GM10248 (cell line): ENCODE results near the gene XPNPEP3.

Source experiments
- CTCF ChIA-PET: fragments of 300-600 bp; sonication (Branson Sonifier 250); formaldehyde crosslinking; extraction: SDS; loops from one replicate; lab custom pipeline; 2021; ENCODE audit warnings: antibody characterized with exemption; lab: Yijun Ruan, JAX
- POLR2A ChIA-PET: fragments of 350-650 bp; sonication (Branson Sonifier 250); formaldehyde crosslinking; extraction: SDS; loops from one replicate; lab custom pipeline; 2020; ENCODE audit warnings: antibody characterized with exemption; lab: Yijun Ruan, JAX
- DNase-seq: peaks from one replicate; pipeline ENCODE4 v3.0.0; 2012; ENCODE audit errors: extremely low spot score
- TF ChIP-seq, protein P1 (sequence below): IDR thresholded peaks from 2 replicates; pipeline ENCODE4 v1.5.1; 2012; ENCODE audit warnings: mild to moderate bottlenecking, low read depth; ENCODE audit errors: extremely low read depth, missing control alignments, control extremely low read depth

Gene XPNPEP3

GRCh38 chr22:40950962-40951794 lies 94.2 kb downstream of the XPNPEP3 start, which contains the start of gene RBX1:
RBX1 (plus strand) TSS chr22:40951378; CDS start chr22:40951399, 21 bp downstream.
- ChIA-PET POLR2A (interaction anchor here (0.6 to 1.6 kb wide), 4 partner anchors 14 to 256 kb away, joined by 3 to 5 read pairs (median 3); no protein-coding TSS in a partner anchor), CTCF (interaction anchor here (1.0 to 3.7 kb wide), 2 partner anchors 29 to 55 kb away, joined by 3 to 13 read pairs; no protein-coding TSS in a partner anchor)
- TF ChIP-seq, protein P1, sequence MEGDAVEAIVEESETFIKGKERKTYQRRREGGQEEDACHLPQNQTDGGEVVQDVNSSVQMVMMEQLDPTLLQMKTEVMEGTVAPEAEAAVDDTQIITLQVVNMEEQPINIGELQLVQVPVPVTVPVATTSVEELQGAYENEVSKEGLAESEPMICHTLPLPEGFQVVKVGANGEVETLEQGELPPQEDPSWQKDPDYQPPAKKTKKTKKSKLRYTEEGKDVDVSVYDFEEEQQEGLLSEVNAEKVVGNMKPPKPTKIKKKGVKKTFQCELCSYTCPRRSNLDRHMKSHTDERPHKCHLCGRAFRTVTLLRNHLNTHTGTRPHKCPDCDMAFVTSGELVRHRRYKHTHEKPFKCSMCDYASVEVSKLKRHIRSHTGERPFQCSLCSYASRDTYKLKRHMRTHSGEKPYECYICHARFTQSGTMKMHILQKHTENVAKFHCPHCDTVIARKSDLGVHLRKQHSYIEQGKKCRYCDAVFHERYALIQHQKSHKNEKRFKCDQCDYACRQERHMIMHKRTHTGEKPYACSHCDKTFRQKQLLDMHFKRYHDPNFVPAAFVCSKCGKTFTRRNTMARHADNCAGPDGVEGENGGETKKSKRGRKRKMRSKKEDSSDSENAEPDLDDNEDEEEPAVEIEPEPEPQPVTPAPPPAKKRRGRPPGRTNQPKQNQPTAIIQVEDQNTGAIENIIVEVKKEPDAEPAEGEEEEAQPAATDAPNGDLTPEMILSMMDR, result no peak
- DNase-seq, result peak; percentile 97

GRCh38 chr22:40951795-40952605 lies 95.1 kb downstream of the XPNPEP3 start:
- POLR2A ChIA-PET, result interaction anchor here (0.6 to 1.6 kb wide), 8 partner anchors 14 to 1045 kb away, joined by 3 to 6 read pairs (median 3); no protein-coding TSS in a partner anchor

DNA sequence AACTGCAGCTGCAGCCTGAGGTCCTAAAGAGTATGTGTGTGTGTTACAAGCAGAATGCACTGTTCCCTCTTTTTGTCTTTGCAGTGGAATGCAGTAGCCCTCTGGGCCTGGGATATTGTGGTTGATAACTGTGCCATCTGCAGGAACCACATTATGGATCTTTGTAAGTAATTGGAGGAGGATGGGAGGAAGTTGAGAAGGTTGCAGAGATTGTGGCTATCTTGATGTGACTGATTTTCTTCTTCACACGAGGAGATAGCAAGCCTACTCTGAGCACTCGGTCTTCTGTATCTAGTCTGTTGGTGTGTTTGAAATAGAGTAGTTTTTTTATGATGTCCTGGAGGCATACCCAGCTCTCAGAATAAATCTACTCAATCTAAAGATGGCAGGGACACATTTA lies 96.5 kb downstream of the XPNPEP3 start:
- CTCF ChIA-PET, result interaction anchor here (1.8 to 3.7 kb wide), 2 partner anchors 11 to 31 kb away, joined by 6 to 13 read pairs; no protein-coding TSS in a partner anchor
- TF ChIP-seq, protein P1, result no peak
- POLR2A ChIA-PET, result no interaction called here
- no peak for DNase-seq

More at GRCh38 chr22:40951795-40952605, 95.1 kb downstream of the XPNPEP3 start:
- DNase-seq, result peak; percentile 30
- CTCF ChIA-PET, result interaction anchor here (1.0 to 3.7 kb wide), 3 partner anchors 12 to 54 kb away, joined by 3 to 13 read pairs (median 6); no protein-coding TSS in a partner anchor
- TF ChIP-seq, protein P1, result no peak

GRCh38 chr22:40954113-40954512 lies 97.2 kb downstream of the XPNPEP3 start:
- POLR2A ChIA-PET, result no interaction called here
- TF ChIP-seq, protein P1, result no peak
- CTCF ChIA-PET, result interaction anchor here (3.7 kb wide), 1 partner anchor 32 kb away, joined by 13 read pairs; no protein-coding TSS in a partner anchor
- no peak for DNase-seq

GRCh38 chr22:40955571-40955970 lies 98.6 kb downstream of the XPNPEP3 start:
- POLR2A ChIA-PET, result no interaction called here

More at GRCh38 chr22:40955571-40955970, 98.6 kb downstream of the XPNPEP3 start:
- TF ChIP-seq, protein P1, result no peak
- CTCF ChIA-PET, result interaction anchor here (1.6 kb wide), 1 partner anchor 11 kb away, joined by 3 read pairs; no protein-coding TSS in a partner anchor
- no peak for DNase-seq
